ENCODE results near the gene SPINT3.

DNA sequence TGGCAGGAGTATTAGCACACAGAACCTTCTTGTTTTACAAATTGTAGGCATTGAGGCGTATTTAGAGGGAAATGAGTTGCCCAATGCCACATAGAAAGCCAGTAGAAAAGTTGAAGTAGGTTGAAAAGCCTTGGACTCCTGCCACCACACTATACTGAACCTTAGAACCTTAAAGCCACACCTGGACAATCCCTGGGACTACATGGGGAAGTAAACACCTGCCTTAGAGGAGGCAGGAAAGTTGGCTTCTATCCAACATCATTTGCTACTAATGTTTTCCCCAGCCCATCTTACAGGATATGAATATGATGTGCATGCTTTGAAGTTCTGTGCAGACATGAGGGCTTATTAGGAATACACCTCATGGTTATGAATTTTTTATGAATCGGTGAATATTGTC lies 37.0 kb upstream of the SPINT3 start:
- TF ChIP-seq, protein P1, sequence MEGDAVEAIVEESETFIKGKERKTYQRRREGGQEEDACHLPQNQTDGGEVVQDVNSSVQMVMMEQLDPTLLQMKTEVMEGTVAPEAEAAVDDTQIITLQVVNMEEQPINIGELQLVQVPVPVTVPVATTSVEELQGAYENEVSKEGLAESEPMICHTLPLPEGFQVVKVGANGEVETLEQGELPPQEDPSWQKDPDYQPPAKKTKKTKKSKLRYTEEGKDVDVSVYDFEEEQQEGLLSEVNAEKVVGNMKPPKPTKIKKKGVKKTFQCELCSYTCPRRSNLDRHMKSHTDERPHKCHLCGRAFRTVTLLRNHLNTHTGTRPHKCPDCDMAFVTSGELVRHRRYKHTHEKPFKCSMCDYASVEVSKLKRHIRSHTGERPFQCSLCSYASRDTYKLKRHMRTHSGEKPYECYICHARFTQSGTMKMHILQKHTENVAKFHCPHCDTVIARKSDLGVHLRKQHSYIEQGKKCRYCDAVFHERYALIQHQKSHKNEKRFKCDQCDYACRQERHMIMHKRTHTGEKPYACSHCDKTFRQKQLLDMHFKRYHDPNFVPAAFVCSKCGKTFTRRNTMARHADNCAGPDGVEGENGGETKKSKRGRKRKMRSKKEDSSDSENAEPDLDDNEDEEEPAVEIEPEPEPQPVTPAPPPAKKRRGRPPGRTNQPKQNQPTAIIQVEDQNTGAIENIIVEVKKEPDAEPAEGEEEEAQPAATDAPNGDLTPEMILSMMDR (IDR thresholded peaks at IDR 0.05), result no peak
- TF ChIP-seq POLR2A (IDR thresholded peaks at IDR 0.05), result no peak
